Activated T-helper 1 cell treated with anti-CD3 and anti-CD28 coated beads, Interleukin-12 subunit alpha, Interleukin-12 subunit beta, Interleukin-2, Interleukin-4 antibody, amounts not matched to agents 30 ng/mL and 10 ng/mL and 1 ng/mL, durations not matched to agents 14 hours and 24 hours and 36 hours (primary cell): Measurements from ENCODE around the gene GPC5. TPM values are rescaled to one million over a fixed set of nuclear protein-coding genes. Genes with fewer than 3 reads are reported as not detected.
"Not testable (repeated sequence)": the region's sequence is repeated elsewhere in the genome, so short reads cannot be mapped to it uniquely, and the experiment has no call there.

Experiments used
- DNase-seq: peaks from one replicate; pipeline ENCODE4 v3.0.0; 2021; ENCODE audit warnings: low spot score
- H3K27ac Mint-ChIP-seq: one replicate; pipeline ENCODE4 v1.8.0; 2021; ENCODE audit warnings: mild to moderate bottlenecking, mixed read lengths
- H3K27me3 Mint-ChIP-seq: one replicate; pipeline ENCODE4 v1.8.0; 2022; ENCODE audit warnings: mild to moderate bottlenecking, moderate library complexity, mixed read lengths; ENCODE audit not compliant: insufficient read depth
- H3K36me3 Mint-ChIP-seq: one replicate; pipeline ENCODE4 v1.8.0; 2021; ENCODE audit warnings: low read depth, mixed read lengths
- H3K4me1 Mint-ChIP-seq: one replicate; pipeline ENCODE4 v1.8.0; 2021; ENCODE audit warnings: low read depth, mixed read lengths
- H3K4me3 Mint-ChIP-seq: one replicate; pipeline ENCODE4 v1.8.0; 2021; ENCODE audit warnings: mild to moderate bottlenecking, moderate library complexity, mixed read lengths
- H3K9me3 Mint-ChIP-seq: one replicate; pipeline ENCODE4 v1.8.0; 2021; ENCODE audit warnings: mixed read lengths
- intact Hi-C: fragments of 100-400 bp; cut with micrococcal nuclease; formaldehyde crosslinking; loops from one replicate; pipeline ENCODE4 v1.15.1; 2024
- total RNA-seq: library from RNA; stranded (reverse); gene quantifications from 2 replicates; pipeline ENCODE4 v1.2.3, GENCODE V29; 2022

GPC5 gene
- total RNA-seq, 1 donor from 2014 or later = not detected

DNA sequence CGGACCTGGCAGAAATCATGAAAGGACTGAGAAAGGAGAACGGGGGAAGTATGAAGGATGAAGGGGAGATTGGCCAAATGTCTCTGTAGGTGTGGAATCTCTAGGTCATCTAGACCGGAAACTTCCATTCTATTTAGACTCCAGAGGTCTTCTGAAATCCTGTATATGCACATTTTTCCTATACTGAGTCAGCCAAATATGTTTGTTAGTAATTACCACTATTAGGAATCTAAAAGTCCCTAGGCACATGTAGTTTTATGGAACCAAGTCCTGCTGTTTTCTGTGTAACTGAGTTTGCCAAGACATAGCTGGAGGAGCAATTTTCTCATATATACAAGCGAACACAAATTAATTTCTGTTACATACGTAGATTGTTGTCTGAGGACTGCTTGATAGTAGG is 498.1 kb downstream of the GPC5 start:
- Mint-ChIP-seq H3K27me3 (no peaks in the 10 kb centered on the region), H3K27ac (no peak overlapping the region), H3K36me3 (no peaks in the 10 kb centered on the region), H3K4me3 (no peak overlapping the region), H3K4me1 (no peaks in the 10 kb centered on the region), H3K9me3 (no peaks in the 10 kb centered on the region)
- intact Hi-C loops = no loop called here
- DNase-seq = no peak

DNA sequence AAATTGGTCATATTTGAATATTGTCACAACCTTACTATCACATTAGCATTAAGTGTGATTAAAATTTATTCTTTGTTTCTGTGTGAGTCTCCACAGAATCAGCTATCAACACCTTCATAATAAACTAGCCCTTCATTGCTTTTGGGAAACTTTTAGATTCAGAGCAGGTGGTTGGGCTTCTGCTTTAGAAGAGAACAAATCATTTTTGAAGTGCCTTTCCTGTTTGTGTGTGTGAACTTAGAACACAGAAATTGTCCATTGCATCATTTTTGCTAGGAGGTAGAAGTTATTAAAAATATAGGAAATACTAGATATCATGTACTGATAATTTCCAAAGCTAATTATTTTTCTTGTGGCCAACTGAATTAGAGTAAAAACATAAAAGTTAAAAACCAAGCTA is 500.6 kb downstream of the GPC5 start:
- H3K4me1 Mint-ChIP-seq, DNase-seq, H3K27ac Mint-ChIP-seq, intact Hi-C loops, H3K36me3 Mint-ChIP-seq, H3K4me3 Mint-ChIP-seq, H3K9me3 Mint-ChIP-seq, H3K27me3 Mint-ChIP-seq: not testable (repeated sequence)

DNA sequence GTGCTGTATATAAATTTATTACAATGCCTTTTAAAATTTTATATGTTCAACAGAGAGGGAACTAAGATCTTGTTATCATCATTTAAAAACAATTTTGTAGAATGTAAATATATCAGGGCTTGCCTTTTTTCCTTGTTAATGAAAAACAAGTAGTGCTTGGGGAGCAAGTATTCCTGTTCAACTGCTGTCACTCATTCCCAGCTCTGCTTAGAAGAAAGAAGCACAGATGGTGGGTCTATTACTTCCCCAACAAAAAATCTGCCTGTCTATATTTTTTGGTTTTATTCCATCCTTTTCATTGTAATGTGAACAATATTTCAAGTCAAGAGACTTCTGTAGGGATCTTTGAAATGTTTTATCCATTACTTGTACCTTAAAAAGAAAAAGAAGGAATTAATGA is 503.9 kb downstream of the GPC5 start:
- intact Hi-C loops = no loop called here
- H3K27me3 Mint-ChIP-seq = no peaks in the 10 kb centered on the region
- no peaks in the 10 kb centered on the region for H3K4me1 Mint-ChIP-seq
- DNase-seq = no peak
- no peaks in the 10 kb centered on the region for H3K9me3 Mint-ChIP-seq
- no peak overlapping the region for H3K4me3 Mint-ChIP-seq
- H3K36me3 Mint-ChIP-seq = no peaks in the 10 kb centered on the region
- H3K27ac Mint-ChIP-seq = no peak overlapping the region

DNA sequence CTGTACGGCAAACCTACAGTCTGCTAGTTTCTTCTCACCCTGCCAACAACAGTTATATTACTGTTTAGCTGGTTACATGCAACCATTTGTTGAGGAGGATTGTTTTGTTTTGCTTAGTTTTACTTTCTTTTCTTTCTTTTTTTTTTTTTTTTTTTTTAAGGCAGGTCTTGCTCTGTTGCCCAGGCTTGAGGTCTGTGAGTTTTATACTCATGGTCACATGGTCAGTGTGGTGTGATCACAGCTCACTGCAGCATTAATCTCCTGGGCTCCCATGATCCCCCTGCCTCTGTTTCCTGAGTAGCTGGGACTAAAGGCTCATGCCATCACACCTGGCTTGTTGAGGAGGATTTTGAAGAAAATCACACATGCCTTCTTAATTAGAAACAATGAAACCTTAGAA is 505.6 kb downstream of the GPC5 start:
- Mint-ChIP-seq H3K9me3 (no peaks in the 10 kb centered on the region), H3K4me3 (no peak overlapping the region), H3K27me3 (no peaks in the 10 kb centered on the region), H3K36me3 (no peaks in the 10 kb centered on the region), H3K27ac (no peak overlapping the region), H3K4me1 (no peaks in the 10 kb centered on the region)
- intact Hi-C loops = no loop called here
- no peak for DNase-seq

DNA sequence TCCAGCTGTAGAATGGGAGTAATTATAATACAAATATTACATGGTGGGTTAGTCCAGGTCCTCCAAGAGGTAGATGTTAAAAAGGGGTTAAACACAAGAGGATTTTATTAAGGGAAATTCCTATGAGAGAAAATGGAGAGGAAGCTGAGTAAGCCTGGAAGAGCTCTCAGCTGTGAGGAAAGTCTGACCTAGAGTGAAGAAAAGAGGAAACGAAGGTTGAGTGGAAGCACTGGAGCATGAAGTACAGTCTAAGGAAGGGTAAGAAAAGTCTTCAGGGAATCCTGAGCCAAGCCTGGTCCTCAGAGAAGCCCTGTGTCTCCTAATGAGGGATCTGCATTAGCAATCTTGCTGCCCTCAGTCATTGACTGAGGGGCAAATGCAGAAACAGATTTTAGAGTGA is 506.2 kb downstream of the GPC5 start:
- H3K27me3 Mint-ChIP-seq = no peaks in the 10 kb centered on the region
- no peaks in the 10 kb centered on the region for H3K9me3 Mint-ChIP-seq
- no peak overlapping the region for H3K4me3 Mint-ChIP-seq
- no peaks in the 10 kb centered on the region for H3K36me3 Mint-ChIP-seq
- no peak overlapping the region for H3K27ac Mint-ChIP-seq
- no peaks in the 10 kb centered on the region for H3K4me1 Mint-ChIP-seq
- intact Hi-C loops = no loop called here
- DNase-seq = no peak

DNA sequence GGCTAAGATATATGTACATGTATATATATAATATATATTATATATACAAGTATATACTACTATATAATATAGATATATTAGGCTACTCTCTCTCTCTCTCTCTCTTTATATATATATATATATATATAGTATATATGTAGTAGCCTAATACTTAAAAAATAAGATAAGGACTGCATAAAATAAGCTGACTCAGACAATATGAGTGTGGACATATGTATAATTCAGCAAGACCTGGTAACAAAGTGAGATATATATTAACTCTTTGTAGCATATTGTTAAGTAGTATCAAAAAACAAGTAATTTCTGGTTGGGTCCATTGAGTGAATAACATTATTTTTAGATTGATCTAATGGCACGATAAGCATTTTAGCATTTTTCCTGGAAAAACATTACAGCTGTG is 509.0 kb downstream of the GPC5 start:
- intact Hi-C loops = no loop called here
- no peaks in the 10 kb centered on the region for H3K9me3 Mint-ChIP-seq

DNA sequence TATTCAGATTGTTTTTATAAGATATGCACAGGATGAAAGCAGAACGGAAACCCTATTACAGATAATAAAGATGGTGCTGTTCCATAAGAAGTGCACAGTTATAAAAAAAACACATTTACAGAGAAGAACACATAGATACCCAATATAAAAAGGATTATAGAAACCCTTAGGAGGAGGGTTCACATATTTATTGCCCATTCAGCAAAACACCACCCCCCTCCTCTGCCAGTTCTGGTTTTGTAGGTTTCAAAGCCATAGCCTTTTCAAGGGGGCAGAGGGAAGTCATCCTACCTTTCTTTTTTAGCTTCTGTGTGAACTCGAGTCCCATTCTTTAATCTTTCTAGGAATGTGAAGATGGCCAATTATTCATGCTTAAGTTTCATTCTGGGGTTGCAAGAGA is 511.2 kb downstream of the GPC5 start:
- H3K4me1 Mint-ChIP-seq = no peaks in the 10 kb centered on the region
- no peaks in the 10 kb centered on the region for H3K9me3 Mint-ChIP-seq
- no peaks in the 10 kb centered on the region for H3K36me3 Mint-ChIP-seq
- intact Hi-C loops = no loop called here
- H3K27me3 Mint-ChIP-seq = no peaks in the 10 kb centered on the region
- no peak overlapping the region for H3K27ac Mint-ChIP-seq
- H3K4me3 Mint-ChIP-seq = no peak overlapping the region
- no peak for DNase-seq

More for the DNA sequence above, 509.0 kb downstream of the GPC5 start:
- Mint-ChIP-seq H3K36me3 (no peaks in the 10 kb centered on the region), H3K4me1 (no peaks in the 10 kb centered on the region), H3K27ac (no peak overlapping the region), H3K27me3 (no peaks in the 10 kb centered on the region), H3K4me3 (no peak overlapping the region)
- no peak for DNase-seq

DNA sequence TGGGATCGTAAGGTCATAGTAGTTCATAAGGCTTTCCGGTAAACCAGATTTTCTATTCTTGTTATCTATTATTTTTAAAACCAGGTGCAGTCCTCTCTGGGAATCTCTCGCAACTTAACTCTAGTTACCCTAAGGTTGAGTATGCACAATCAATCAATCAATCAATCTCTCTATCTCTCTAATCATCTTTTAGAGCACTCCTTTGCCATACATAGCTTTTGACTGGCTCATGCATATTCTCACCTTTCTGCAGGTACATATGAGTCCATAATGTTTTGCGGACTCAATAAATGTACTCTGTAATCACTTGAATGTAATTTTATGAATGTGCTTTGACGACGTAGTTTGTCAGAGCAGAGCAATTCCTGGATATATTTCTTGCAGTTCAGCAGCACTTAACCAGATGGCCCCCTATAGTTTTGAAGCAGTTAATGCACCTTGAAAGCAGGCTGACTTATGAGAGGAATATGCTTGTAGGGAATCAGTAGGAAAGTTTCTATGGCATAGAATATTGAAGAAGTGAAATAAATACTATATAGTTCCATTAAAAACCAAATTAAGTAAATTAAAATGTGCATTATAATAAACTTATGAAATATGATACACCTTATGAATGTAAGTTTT is 524.7 kb downstream of the GPC5 start:
- DNase-seq = no peak
- intact Hi-C loops = loop anchor here (5.0 kb wide), 1 partner anchor 136 kb away; no protein-coding TSS in a partner anchor
- H3K27me3 Mint-ChIP-seq = no peaks in the 10 kb centered on the region
- H3K4me1 Mint-ChIP-seq = no peaks in the 10 kb centered on the region
- H3K36me3 Mint-ChIP-seq = no peaks in the 10 kb centered on the region
- H3K27ac Mint-ChIP-seq = no peak overlapping the region
- no peaks in the 10 kb centered on the region for H3K9me3 Mint-ChIP-seq
- H3K4me3 Mint-ChIP-seq = no peak overlapping the region

DNA sequence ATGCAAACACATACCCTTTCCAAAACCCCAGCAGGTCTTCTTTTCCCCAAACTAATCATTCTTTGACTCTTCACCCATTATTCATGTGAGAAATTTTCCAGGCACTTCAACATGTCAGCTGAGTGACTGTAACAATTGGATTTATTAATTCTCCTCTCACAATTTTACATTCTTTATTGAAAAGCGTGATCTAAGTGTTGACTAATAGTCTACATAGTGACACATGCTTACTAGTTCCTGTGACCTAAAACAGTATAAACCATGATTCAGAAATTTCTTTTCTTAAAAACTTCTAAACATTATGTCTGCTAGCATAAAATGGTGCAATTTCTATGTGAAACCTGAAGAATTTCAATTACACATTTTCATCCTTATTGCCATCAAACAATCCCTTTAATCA is 532.3 kb downstream of the GPC5 start:
- H3K4me1 Mint-ChIP-seq = no peaks in the 10 kb centered on the region
- no peak overlapping the region for H3K27ac Mint-ChIP-seq
- H3K27me3 Mint-ChIP-seq = no peaks in the 10 kb centered on the region
- no peaks in the 10 kb centered on the region for H3K9me3 Mint-ChIP-seq
- no peak overlapping the region for H3K4me3 Mint-ChIP-seq
- no peak for DNase-seq
- intact Hi-C loops = no loop called here
- H3K36me3 Mint-ChIP-seq = no peaks in the 10 kb centered on the region

DNA sequence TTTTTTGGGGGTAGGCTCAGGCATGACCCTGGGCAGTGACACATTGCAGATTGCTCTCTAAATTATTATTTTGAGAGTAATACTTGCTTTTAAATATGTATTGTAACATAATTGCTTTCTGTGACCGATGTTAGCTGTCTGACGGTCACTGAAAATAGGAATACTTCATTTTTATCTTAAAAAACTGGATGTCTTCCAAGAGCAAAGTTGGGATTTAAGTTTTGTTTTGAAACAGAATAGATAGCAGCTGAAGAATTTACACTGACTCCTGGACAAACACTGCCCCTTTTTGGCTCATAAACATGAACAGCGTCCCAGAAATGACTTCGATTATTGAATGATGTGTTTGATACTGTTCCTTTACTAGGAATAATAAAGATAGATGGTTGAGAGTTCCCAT is 535.9 kb downstream of the GPC5 start:
- H3K27ac Mint-ChIP-seq = no peak overlapping the region
- H3K36me3 Mint-ChIP-seq = no peaks in the 10 kb centered on the region
- H3K4me3 Mint-ChIP-seq = no peak overlapping the region
- H3K4me1 Mint-ChIP-seq = no peaks in the 10 kb centered on the region
- intact Hi-C loops = no loop called here
- DNase-seq = no peak
- H3K27me3 Mint-ChIP-seq = no peaks in the 10 kb centered on the region
- H3K9me3 Mint-ChIP-seq = peaks cover 3% of the 10 kb centered on the region

DNA sequence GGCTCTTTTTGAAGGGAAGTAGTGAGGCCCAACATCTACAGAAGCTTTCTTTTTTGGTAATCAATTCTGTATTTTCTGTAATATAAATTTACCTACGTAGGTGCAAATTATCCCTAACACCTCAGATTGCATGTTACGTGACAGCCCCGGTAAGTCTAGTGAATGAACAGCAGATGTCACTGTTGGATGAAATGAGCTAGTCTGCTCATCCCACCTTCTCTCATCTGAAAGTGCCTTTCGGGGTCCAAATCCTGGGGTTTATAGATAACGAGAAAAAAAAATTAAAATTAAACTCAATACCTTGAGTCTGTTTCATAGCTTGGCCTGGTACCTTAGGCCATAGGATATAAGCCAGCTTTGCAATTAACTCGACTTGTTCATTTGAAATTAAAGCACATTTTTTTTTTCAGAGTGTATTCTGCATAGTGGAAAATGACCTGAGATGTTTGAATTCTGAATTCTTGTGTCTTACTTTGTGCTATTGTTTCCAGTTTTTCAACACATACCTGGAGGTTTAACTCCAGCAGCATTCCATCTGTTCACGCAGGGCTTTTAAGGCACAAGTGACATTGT is 548.2 kb downstream of the GPC5 start:
- Mint-ChIP-seq H3K27ac (no peak overlapping the region), H3K27me3 (no peaks in the 10 kb centered on the region), H3K4me1 (no peaks in the 10 kb centered on the region), H3K36me3 (no peaks in the 10 kb centered on the region), H3K4me3 (no peak overlapping the region), H3K9me3 (no peaks in the 10 kb centered on the region)
- intact Hi-C loops = no loop called here
- DNase-seq = no peak

DNA sequence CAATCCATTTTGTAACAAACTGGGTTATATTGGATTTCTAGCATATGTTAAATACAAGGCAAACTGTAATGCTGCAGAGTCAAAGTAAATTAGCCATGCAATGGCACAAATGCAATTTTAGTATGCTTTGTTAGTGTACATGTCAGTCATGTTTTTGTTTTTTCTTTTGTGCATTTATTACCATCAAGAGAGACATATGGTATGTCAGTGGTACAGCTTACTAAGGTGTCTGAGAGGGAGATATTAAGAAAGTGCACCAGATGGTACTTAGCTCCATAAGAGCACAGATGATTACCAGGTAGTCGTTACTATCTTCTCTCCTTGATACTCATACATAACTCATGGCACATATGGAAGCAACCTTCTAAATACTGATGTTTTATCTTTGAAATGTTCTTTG is 550.3 kb downstream of the GPC5 start:
- no peak overlapping the region for H3K27ac Mint-ChIP-seq
- H3K4me3 Mint-ChIP-seq = no peak overlapping the region
- H3K4me1 Mint-ChIP-seq = no peaks in the 10 kb centered on the region
- H3K9me3 Mint-ChIP-seq = no peaks in the 10 kb centered on the region
- H3K27me3 Mint-ChIP-seq = no peaks in the 10 kb centered on the region
- intact Hi-C loops = no loop called here
- DNase-seq = no peak
- H3K36me3 Mint-ChIP-seq = no peaks in the 10 kb centered on the region

DNA sequence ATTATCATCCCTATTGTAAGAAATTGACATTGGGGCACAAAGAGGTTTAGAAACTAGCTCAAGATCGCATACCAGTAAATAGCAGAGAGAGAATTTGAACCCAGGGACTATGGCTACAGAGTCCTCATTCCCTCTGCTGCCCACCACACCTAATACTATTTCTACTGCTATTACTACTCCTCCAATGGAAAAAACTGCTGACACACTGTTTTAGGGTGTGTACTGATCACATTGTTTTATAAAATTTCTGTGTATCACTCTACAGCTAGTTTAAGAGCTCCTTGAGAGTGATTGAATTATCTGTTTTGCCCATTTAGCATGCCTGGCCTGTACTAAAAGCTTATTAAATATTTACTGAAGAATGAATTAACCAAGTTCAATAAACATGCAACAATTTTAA is 552.4 kb downstream of the GPC5 start:
- no peaks in the 10 kb centered on the region for H3K9me3 Mint-ChIP-seq
- DNase-seq = no peak
- H3K4me3 Mint-ChIP-seq = no peak overlapping the region
- no peak overlapping the region for H3K27ac Mint-ChIP-seq
- H3K4me1 Mint-ChIP-seq = no peaks in the 10 kb centered on the region
- no peaks in the 10 kb centered on the region for H3K27me3 Mint-ChIP-seq
- no peaks in the 10 kb centered on the region for H3K36me3 Mint-ChIP-seq
- intact Hi-C loops = no loop called here
